K562 (cell line): ENCODE results near the gene PCBD2. TPM values are rescaled to one million over a fixed set of nuclear protein-coding genes. Genes with fewer than 3 reads are reported as not detected.

Source experiments
- ATAC-seq: fragments of 200-7000 bp; cut with Tn5 transposase; 3 replicates; pipeline ENCODE4 v1.9.1; 2020; ENCODE audit warnings: moderate library complexity
- BruUV-seq: library from RNA; stranded (reverse); fragments of 400-500 nt; replicated peaks from 2 replicates; lab custom pipeline; 2021; lab: Mats Ljungman, UMichigan
- CTCF ChIA-PET: fragments of 300-600 bp; formaldehyde crosslinking; extraction: SDS; loops from one replicate; lab custom pipeline; 2021; ENCODE audit warnings: low intra/inter-chr PET ratio; lab: Yijun Ruan, JAX
- POLR2A ChIA-PET: fragments of 300-600, 350-650 bp; sonication (Branson Sonifier 250); formaldehyde crosslinking; extraction: SDS; loops from one replicate; lab custom pipeline; 2021; ENCODE audit warnings: antibody characterized with exemption, inconsistent platforms; lab: Yijun Ruan, JAX
- DNase-seq, 4 experiments: peaks; one replicate each; pipeline versions ENCODE4 v3.0.0 to v3.0.0-alpha.2; 2011 to 2018; ENCODE audit warnings: low spot score in 3 of 4, mixed read lengths in 3 of 4; ENCODE audit errors: extremely low read depth in 1 of 4
- FAIRE-seq: peaks from 2 replicates; lab custom pipeline; 2011; peaks lifted over from hg19 to GRCh38; lab: Jason Lieb, UNC
- H2AFZ ChIP-seq: 2 replicates; pipeline ENCODE4 v1.6.0; 2011; ENCODE audit warnings: low read depth, low read length, control low read depth, inconsistent platforms
- H3K27ac ChIP-seq: fragments of 200-600 bp; 3 replicates; pipeline ENCODE4 v1.8.0; 2011; ENCODE audit warnings: low read depth, mild to moderate bottlenecking, control low read depth, inconsistent platforms, low read length, moderate library complexity, mixed read lengths; ENCODE audit errors: extremely low read depth
- H3K27me3 ChIP-seq, 2 experiments: fragments of 300-600 bp in 1 of 2; 2 replicates in 1 of 2; 3 replicates in 1 of 2; pipeline versions ENCODE4 v1.6.0 to v1.8.0; 2011; ENCODE audit warnings: inconsistent platforms in 2 of 2, low read length in 2 of 2, mild to moderate bottlenecking in 1 of 2, mixed read lengths in 1 of 2, moderate library complexity in 1 of 2; ENCODE audit not compliant: control insufficient read depth in 2 of 2, insufficient read depth in 2 of 2
- H3K36me3 ChIP-seq: fragments of 300-600 bp; 3 replicates; pipeline ENCODE4 v1.8.0; 2011; ENCODE audit warnings: mild to moderate bottlenecking, low read length, inconsistent platforms; ENCODE audit not compliant: control insufficient read depth, insufficient read depth
- H3K4me1 ChIP-seq, 2 experiments: fragments of 200-600 bp in 1 of 2; replicated peaks in 1 of 2; 2 replicates in 1 of 2; 3 replicates in 1 of 2; pipeline versions ENCODE4 v1.5.1 to v1.8.0; 2011; ENCODE audit warnings: inconsistent platforms in 2 of 2, low read length in 2 of 2, mild to moderate bottlenecking in 1 of 2, mixed read lengths in 1 of 2, moderate library complexity in 1 of 2; ENCODE audit not compliant: control insufficient read depth in 2 of 2, insufficient read depth in 2 of 2
- H3K4me2 ChIP-seq: 2 replicates; pipeline ENCODE4 v1.6.1; 2011; ENCODE audit warnings: low read length, control low read depth, inconsistent platforms, mixed read lengths; ENCODE audit not compliant: insufficient read depth
- H3K4me3 ChIP-seq: fragments of 200-600 bp; sonication (generic), shearing (Covaris generic); 2 replicates; pipeline ENCODE4 v1.5.1; 2016; ENCODE audit warnings: control low read depth, inconsistent platforms
- H3K79me2 ChIP-seq: fragments of 200-600 bp; 3 replicates; pipeline ENCODE4 v1.8.0; 2011; ENCODE audit warnings: low read length, inconsistent platforms; ENCODE audit not compliant: control insufficient read depth, insufficient read depth
- H3K9ac ChIP-seq, 2 experiments: 2 replicates each; pipeline versions ENCODE4 v1.6.0 to v1.6.1; 2011; ENCODE audit warnings: low read depth in 2 of 2, low read length in 2 of 2, control low read depth in 1 of 2, inconsistent platforms in 1 of 2, mild to moderate bottlenecking in 1 of 2, mixed read lengths in 1 of 2; ENCODE audit not compliant: insufficient read depth in 1 of 2
- H3K9me1 ChIP-seq: one replicate; pipeline ENCODE4 v1.6.0; 2011; ENCODE audit warnings: inconsistent platforms, mild to moderate bottlenecking, low read length, moderate library complexity; ENCODE audit not compliant: control insufficient read depth, insufficient read depth
- H3K9me3 ChIP-seq: replicated peaks from 2 replicates; pipeline ENCODE4 v1.5.1; 2011; ENCODE audit warnings: low read depth, low read length, inconsistent platforms; ENCODE audit not compliant: control insufficient read depth, insufficient read depth
- H4K20me1 ChIP-seq: replicated peaks from 2 replicates; pipeline ENCODE4 v1.6.1; 2011; ENCODE audit warnings: low read length, inconsistent platforms, mixed read lengths; ENCODE audit not compliant: control insufficient read depth, insufficient read depth
- GABPA ChIP-seq: fragments of 200-800 bp; sonication (Bioruptor generic); conservative IDR thresholded peaks from 2 replicates; pipeline ENCODE4 v1.6.1; 2016; ENCODE audit warnings: low read depth, missing genetic modification characterization, missing compliant biosample characterization
- GABPB2 ChIP-seq: fragments of 250-450 bp; sonication (Bioruptor Pico); conservative IDR thresholded peaks from 2 replicates; pipeline ENCODE4 v1.5.1; 2021; ENCODE audit warnings: mild to moderate bottlenecking
- HDGF ChIP-seq: fragments of 450-650 bp; IDR thresholded peaks from 2 replicates; pipeline ENCODE4 v1.6.1; 2016
- RFX1 ChIP-seq: fragments of 450-650 bp; IDR thresholded peaks from 2 replicates; pipeline ENCODE4 v1.6.1; 2016; ENCODE audit warnings: mild to moderate bottlenecking, moderate library complexity
- ZC3H4 ChIP-seq: sonication (generic); formaldehyde crosslinking; IDR thresholded peaks from 2 replicates; pipeline ENCODE4 v1.9.0; 2021; ENCODE audit warnings: missing genetic modification reagents, borderline replicate concordance
- ZNF316 ChIP-seq: fragments of 450-650 bp; IDR thresholded peaks from 2 replicates; pipeline ENCODE4 v1.6.1; 2016
- WGBS: fragments of 100-300 bp; shearing (Covaris generic); methylation state at CpG from one replicate; pipeline ENCODE4 v1.1.6; 2016; ENCODE audit warnings: low coverage, mixed read lengths; ENCODE audit not compliant: insufficient coverage; ENCODE audit errors: missing lambda C conversion rate; 5-methylcytosine and 5-hydroxymethylcytosine counted together
- in situ Hi-C: fragments of 300-500 bp; cut with MboI; formaldehyde crosslinking; loops from 4 replicates; pipeline ENCODE4 v1.15.0; 2018; ENCODE audit warnings: inconsistent platforms, mixed read lengths
- intact Hi-C: fragments of 100-400 bp; cut with micrococcal nuclease; formaldehyde crosslinking; loops from 2 replicates; pipeline ENCODE4 v1.14.2; 2022
- polyA plus RNA-seq, 8 experiments: library from polyadenylated mRNA; depleted of rRNA in 4 of 8; stranded (reverse) in 5 of 8; unstranded in 3 of 8; fragments of >200 nt; fragmentation: Nextera tagmentation in 2 of 8; fragmentation: Illumina TruSeq in 1 of 8; extraction: Ambion mirVana in 2 of 8; extraction: Trizol in 1 of 8; gene quantifications; 2 replicates each; pipeline versions ENCODE4 v1.2.1 to v1.2.3, GENCODE V29; 2011 to 2014; ENCODE audit warnings: inconsistent platforms in 1 of 8, missing spikeins in 1 of 8
- total RNA-seq, 7 experiments: library from RNA; depleted of rRNA in 6 of 7; stranded (reverse); fragments of >200 nt in 6 of 7; fragmentation: Illumina TruSeq in 2 of 7; extraction: Trizol in 2 of 7; gene quantifications; 2 replicates each; pipeline versions ENCODE4 v1.2.1 to v1.2.3, GENCODE V29; 2011 to 2021; ENCODE audit warnings: low replicate concordance in 1 of 7
- TF ChIP-seq, protein P1 (sequence below): fragments of 450-650 bp; formaldehyde crosslinking; IDR thresholded peaks from 2 replicates; pipeline ENCODE4 v1.4.0; 2020; ENCODE audit warnings: mild to moderate bottlenecking, moderate library complexity
- TF ChIP-seq, protein P2 (sequence below): fragments of 250-450 bp; sonication (Bioruptor Pico); IDR thresholded peaks from 2 replicates; pipeline ENCODE4 v1.8.0; 2021; ENCODE audit warnings: moderate library complexity, mild to moderate bottlenecking, inconsistent platforms

PCBD2 gene
- total and polyA plus RNA-seq, 9 of the 15 experiments (the other 6 are each of a cell fraction or from before 2014, with no cell fraction given) = 5.2 to 13.8 (median 7.8) TPM

DNA sequence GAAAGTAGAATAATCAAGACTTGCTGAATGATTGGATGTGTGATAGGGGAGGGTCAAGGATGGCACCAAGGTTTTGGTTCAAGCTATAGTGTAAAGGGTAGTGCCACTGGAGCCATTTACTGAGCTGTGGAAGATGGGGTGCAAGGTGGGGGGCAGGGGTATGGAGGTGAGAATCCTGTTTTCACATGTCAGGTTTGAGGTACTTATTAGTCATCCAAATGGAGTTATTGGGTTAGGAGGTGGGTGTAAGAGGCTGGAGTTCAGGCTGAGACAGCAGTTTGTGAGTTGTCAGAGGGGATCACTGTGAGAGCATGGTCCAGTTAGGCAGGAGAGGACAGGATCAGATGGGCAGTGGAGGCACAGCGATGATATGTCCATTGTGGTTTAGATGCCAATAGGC lies 8.9 kb downstream of the PCBD2 start:
- FAIRE-seq (no peak), ATAC-seq (peak; percentile 22; the same call in 2 of the 3 replicates), DNase-seq (no peak)
- Histone ChIP-seq H3K9me1 (no peaks in the 10 kb centered on the region), H4K20me1 (no peaks in the 10 kb centered on the region; the same call in 1 of the 2 replicates), H3K4me1 (no peaks in the 10 kb centered on the region; a peak in 1 of 5 replicates), H3K4me2 (no peak overlapping the region), H3K79me2 (no peaks in the 10 kb centered on the region), H3K36me3 (peaks cover 80% of the 10 kb centered on the region), H3K9me3 (no peaks in the 10 kb centered on the region), H3K9ac (peak overlapping the region in 1 of 2 experiments; percentile 22; a peak in 1 of 4 replicates), H3K27me3 (no peaks in the 10 kb centered on the region), H3K27ac (no peak overlapping the region), H3K4me3 (no peak overlapping the region), H2AFZ (no peak overlapping the region)
- no TSS peak for BruUV-seq
- TF ChIP-seq, protein P1, sequence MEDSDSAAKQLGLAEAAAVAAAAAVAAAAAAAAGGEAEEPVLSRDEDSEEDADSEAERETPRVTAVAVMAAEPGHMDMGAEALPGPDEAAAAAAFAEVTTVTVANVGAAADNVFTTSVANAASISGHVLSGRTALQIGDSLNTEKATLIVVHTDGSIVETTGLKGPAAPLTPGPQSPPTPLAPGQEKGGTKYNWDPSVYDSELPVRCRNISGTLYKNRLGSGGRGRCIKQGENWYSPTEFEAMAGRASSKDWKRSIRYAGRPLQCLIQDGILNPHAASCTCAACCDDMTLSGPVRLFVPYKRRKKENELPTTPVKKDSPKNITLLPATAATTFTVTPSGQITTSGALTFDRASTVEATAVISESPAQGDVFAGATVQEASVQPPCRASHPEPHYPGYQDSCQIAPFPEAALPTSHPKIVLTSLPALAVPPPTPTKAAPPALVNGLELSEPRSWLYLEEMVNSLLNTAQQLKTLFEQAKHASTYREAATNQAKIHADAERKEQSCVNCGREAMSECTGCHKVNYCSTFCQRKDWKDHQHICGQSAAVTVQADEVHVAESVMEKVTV (CRISPR knock-in tag) = no peak
- no peak for TF ChIP-seq ZC3H4 (CRISPR knock-in tag)
- peak; percentile 17; the same call in 1 of the 2 replicates for TF ChIP-seq ZNF316
- no peak for TF ChIP-seq GABPB2 (CRISPR knock-in tag)
- no peak for TF ChIP-seq GABPA (tag)
- no peak for TF ChIP-seq HDGF
- no peak for TF ChIP-seq RFX1
- TF ChIP-seq, protein P2, sequence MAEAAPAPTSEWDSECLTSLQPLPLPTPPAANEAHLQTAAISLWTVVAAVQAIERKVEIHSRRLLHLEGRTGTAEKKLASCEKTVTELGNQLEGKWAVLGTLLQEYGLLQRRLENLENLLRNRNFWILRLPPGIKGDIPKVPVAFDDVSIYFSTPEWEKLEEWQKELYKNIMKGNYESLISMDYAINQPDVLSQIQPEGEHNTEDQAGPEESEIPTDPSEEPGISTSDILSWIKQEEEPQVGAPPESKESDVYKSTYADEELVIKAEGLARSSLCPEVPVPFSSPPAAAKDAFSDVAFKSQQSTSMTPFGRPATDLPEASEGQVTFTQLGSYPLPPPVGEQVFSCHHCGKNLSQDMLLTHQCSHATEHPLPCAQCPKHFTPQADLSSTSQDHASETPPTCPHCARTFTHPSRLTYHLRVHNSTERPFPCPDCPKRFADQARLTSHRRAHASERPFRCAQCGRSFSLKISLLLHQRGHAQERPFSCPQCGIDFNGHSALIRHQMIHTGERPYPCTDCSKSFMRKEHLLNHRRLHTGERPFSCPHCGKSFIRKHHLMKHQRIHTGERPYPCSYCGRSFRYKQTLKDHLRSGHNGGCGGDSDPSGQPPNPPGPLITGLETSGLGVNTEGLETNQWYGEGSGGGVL (CRISPR knock-in tag) = no peak
- ChIA-PET CTCF (no interaction called here), POLR2A (interaction anchor here (0.6 kb wide), 1 partner anchor 425 kb away, joined by 3 read pairs; no protein-coding TSS in a partner anchor)
- 83% methylated on average over 1 of the region's 1 CpG for WGBS
- in situ Hi-C loops (no loop called here), intact Hi-C loops (no loop called here)
